Stomach (tissue), 4 donors: ENCODE measurements around the gene LMF2.

Source experiments
- CTCF ChIP-seq, 7 experiments: fragments of 450-650 bp in 4 of 7; fragments of 200-600 bp in 3 of 7; sonication (generic) in 3 of 7; IDR thresholded peaks; one replicate each; pipeline ENCODE4 v1.5.1; 2016 to 2019; ENCODE audit warnings: antibody characterized with exemption in 7 of 7, control low read depth in 2 of 7, mild to moderate bottlenecking in 1 of 7
- EP300 ChIP-seq: sonication (generic); formaldehyde crosslinking; IDR thresholded peaks from one replicate; pipeline ENCODE4 v1.6.1; 2017; ENCODE audit warnings: antibody characterized with exemption
- POLR2A ChIP-seq, 4 donors: fragments of 450-650 bp; IDR thresholded peaks; one replicate each; pipeline ENCODE4 v1.6.1; 2016; ENCODE audit warnings: antibody characterized with exemption in 4 of 4, control low read depth in 2 of 4, mild to moderate bottlenecking in 1 of 4, moderate library complexity in 1 of 4
- POLR2AphosphoS5 ChIP-seq, 3 donors: sonication (generic); formaldehyde crosslinking; IDR thresholded peaks; one replicate each; pipeline ENCODE4 v1.6.1; 2016; ENCODE audit warnings: antibody characterized with exemption in 3 of 3

GRCh38 chr22:50456026-50456425, 51.5 kb downstream of the LMF2 start:
- TF ChIP-seq CTCF (IDR thresholded peaks at IDR 0.05), result no peak
- no peak for TF ChIP-seq POLR2A (IDR thresholded peaks at IDR 0.05)
- TF ChIP-seq EP300, result no peak
- no peak for TF ChIP-seq POLR2AphosphoS5 (IDR thresholded peaks at IDR 0.05)
